Measurements from ENCODE around the gene FILIP1.

FILIP1 gene

GRCh38 chr6:75379536-75379935 is 114.1 kb downstream of the FILIP1 start:
- no peak for TF ChIP-seq EGR1 (IDR thresholded peaks at IDR 0.05)
- TF ChIP-seq TCF12 (IDR thresholded peaks at IDR 0.05; ENCODE audit: low read depth) = no peak
- TF ChIP-seq MAX (IDR thresholded peaks at IDR 0.05) = no peak
- no peak for TF ChIP-seq FOXM1 (IDR thresholded peaks at IDR 0.05; ENCODE audit: borderline replicate concordance, low read depth)
- TF ChIP-seq EP300 (IDR thresholded peaks at IDR 0.05; ENCODE audit: borderline replicate concordance) = no peak
- TF ChIP-seq CREB1 (IDR thresholded peaks at IDR 0.05; ENCODE audit: low read depth) = no peak
- no peak for TF ChIP-seq TEAD4 (IDR thresholded peaks at IDR 0.05)

- TF ChIP-seq CREB1 (IDR thresholded peaks at IDR 0.05; ENCODE audit: low read depth) = no peak
- no peak for TF ChIP-seq TAF1 (IDR thresholded peaks at IDR 0.05; ENCODE audit: low read depth)
- no peak for TF ChIP-seq CEBPB (IDR thresholded peaks at IDR 0.05)
- no peak for TF ChIP-seq MAX (IDR thresholded peaks at IDR 0.05)
- no peak for TF ChIP-seq EP300 (IDR thresholded peaks at IDR 0.05; ENCODE audit: borderline replicate concordance)
- TF ChIP-seq YY1 (IDR thresholded peaks at IDR 0.05; ENCODE audit: low read depth) = no peak
- no peak for TF ChIP-seq ZBTB7A (IDR thresholded peaks at IDR 0.05; ENCODE audit: low read depth)
- no peak for TF ChIP-seq EGR1 (IDR thresholded peaks at IDR 0.05)
- TF ChIP-seq NFIC (IDR thresholded peaks at IDR 0.05) = no peak
- no peak for TF ChIP-seq REST (IDR thresholded peaks at IDR 0.05; ENCODE audit: low read depth)
- TF ChIP-seq RAD21 (IDR thresholded peaks at IDR 0.05; ENCODE audit: low read depth) = no peak
- TF ChIP-seq TEAD4 (IDR thresholded peaks at IDR 0.05) = no peak
These were observed 115.5 kb downstream of the FILIP1 start for GRCh38 chr6:75378101-75378500.

GRCh38 chr6:75377386-75377785 is 116.2 kb downstream of the FILIP1 start:
- TF ChIP-seq EP300 (IDR thresholded peaks at IDR 0.05; ENCODE audit: borderline replicate concordance) (no peak), RAD21 (IDR thresholded peaks at IDR 0.05; ENCODE audit: low read depth) (no peak), TCF12 (IDR thresholded peaks at IDR 0.05; ENCODE audit: low read depth) (no peak), MAX (IDR thresholded peaks at IDR 0.05) (no peak), EGR1 (IDR thresholded peaks at IDR 0.05) (no peak), TAF1 (IDR thresholded peaks at IDR 0.05; ENCODE audit: low read depth) (no peak), ZBTB7A (IDR thresholded peaks at IDR 0.05; ENCODE audit: low read depth) (no peak), CREB1 (IDR thresholded peaks at IDR 0.05; ENCODE audit: low read depth) (no peak), FOXM1 (IDR thresholded peaks at IDR 0.05; ENCODE audit: borderline replicate concordance, low read depth) (no peak), USF1 (IDR thresholded peaks at IDR 0.05) (no peak), CEBPB (IDR thresholded peaks at IDR 0.05) (no peak), REST (IDR thresholded peaks at IDR 0.05; ENCODE audit: low read depth) (no peak), YY1 (IDR thresholded peaks at IDR 0.05; ENCODE audit: low read depth) (no peak), NFIC (IDR thresholded peaks at IDR 0.05) (no peak), TEAD4 (IDR thresholded peaks at IDR 0.05) (no peak)

GRCh38 chr6:75376347-75377024 is 117.1 kb downstream of the FILIP1 start:
- TF ChIP-seq NFIC (IDR thresholded peaks at IDR 0.05) (no peak), TCF12 (IDR thresholded peaks at IDR 0.05; ENCODE audit: low read depth) (no peak), ZBTB7A (IDR thresholded peaks at IDR 0.05; ENCODE audit: low read depth) (no peak), REST (IDR thresholded peaks at IDR 0.05; ENCODE audit: low read depth) (no peak), TEAD4 (IDR thresholded peaks at IDR 0.05) (no peak), TAF1 (IDR thresholded peaks at IDR 0.05; ENCODE audit: low read depth) (no peak), CREB1 (IDR thresholded peaks at IDR 0.05; ENCODE audit: low read depth) (no peak), FOXM1 (IDR thresholded peaks at IDR 0.05; ENCODE audit: borderline replicate concordance, low read depth) (no peak), CEBPB (IDR thresholded peaks at IDR 0.05) (no peak), USF1 (IDR thresholded peaks at IDR 0.05) (no peak), EP300 (IDR thresholded peaks at IDR 0.05; ENCODE audit: borderline replicate concordance) (no peak), MAX (IDR thresholded peaks at IDR 0.05) (no peak), EGR1 (IDR thresholded peaks at IDR 0.05) (no peak), YY1 (IDR thresholded peaks at IDR 0.05; ENCODE audit: low read depth) (no peak), RAD21 (IDR thresholded peaks at IDR 0.05; ENCODE audit: low read depth) (no peak)
